ENCODE data around the gene CITED1. TPM values are rescaled to one million over a fixed set of nuclear protein-coding genes. Genes with fewer than 3 reads are reported as not detected.

CITED1 gene
- total RNA-seq, 1 donor from 2014 or later = not detected

DNA sequence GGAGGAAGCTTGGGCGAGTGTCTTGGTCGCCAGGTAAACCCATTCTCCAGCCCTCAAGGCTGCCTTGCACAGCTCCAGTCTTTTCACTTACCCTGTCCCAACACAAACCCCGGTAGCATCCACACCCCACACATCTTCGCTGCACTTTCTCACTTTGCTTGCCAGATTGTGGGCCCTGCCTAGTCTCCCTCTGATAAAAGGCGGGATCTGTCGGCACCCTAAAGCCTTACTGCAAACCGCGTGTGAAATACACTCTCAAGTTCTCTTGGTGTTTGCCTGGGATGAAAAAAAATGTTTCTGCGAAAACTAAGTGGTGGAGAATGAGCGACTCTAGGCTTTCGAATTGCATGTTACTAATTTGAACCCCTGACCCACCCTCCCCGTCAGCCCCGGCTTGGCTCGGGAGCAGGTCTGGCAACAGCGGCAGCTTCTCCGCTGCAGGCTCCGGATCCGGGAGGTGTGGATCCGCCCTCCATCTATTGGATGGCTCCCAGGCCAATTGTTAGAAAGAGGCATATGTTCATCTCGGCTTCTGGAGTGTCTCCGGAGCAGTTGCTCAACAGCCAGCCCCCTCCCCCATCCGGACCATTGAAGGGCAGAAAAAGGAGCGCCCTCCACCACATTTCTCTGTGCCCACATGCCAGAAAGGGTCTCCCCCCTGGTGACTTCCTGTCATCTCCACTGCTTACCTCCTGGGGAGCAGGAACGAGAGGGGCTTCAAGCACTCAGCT, 3.0 kb upstream of the CITED1 start:
- DNase-seq = peak; percentile 64

DNA sequence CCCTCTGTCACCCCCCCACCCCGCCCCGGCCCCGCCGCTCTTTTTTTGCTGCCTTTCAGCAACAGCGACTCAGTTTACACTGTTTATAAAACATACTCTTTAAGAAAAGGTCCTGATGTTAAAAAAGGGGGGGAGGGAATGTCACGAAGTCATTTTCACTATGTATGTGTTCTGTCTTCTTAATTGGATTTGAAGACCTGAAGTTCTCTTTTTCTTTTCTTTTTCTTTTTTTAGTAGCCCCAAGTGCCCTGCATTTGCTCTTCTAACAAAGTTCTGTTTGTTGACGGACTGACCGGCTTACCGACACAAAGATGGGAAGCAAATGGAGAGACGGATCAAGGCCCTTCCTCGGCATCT, 2.5 kb upstream of the CITED1 start:
- DNase-seq = no peak

- DNase-seq = peak; percentile 1
These were observed 1.9 kb upstream of the CITED1 start for GRCh38 chrX:72307646-72308051.

- DNase-seq = peak; percentile 74
These were observed 1.3 kb upstream of the CITED1 start for GRCh38 chrX:72306851-72307645.

DNA sequence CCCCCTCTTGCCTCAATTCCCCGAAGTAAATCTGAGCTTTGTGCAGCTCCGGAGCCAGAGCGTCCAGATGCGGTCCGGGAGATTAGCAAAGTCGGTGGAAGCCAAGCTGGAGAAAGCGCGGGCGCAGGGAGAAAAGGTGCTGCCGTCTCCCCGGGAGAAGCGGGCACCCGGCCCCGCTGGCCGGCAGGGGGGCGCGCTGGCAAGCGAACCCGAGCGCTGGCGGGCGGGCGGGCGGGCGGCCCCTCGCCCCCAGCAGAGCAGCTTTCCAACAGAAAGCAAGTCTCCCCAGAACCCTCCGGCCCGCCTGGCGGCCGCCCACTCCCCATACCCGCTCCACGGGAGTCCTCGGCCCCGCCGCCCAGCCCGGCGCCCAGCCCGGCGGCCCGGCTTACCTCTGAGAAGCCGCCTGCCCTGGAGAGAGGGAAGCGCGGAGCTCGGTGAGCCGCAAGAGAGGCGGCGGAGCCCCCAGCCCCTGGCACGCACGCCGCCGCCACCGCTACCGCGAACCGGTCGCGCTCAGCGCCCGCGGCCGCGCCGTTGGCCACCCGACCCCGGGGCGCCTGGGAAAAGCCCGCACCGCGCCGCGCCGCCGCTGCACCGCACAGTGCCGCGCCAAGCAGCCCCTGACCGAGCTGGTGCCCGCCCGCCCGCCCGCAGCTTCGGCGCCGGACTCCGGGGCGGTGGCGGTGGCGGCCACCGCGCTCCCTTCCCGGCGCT, 529 bp upstream of the CITED1 start:
- peak; percentile 3 for DNase-seq

- peak; percentile 5 for DNase-seq
These were observed 837 bp downstream of the CITED1 start for GRCh38 chrX:72304877-72305276.

GRCh38 chrX:72301781-72302180, 3.9 kb downstream of the CITED1 start:
- no peak for DNase-seq

- DNase-seq = no peak
These were observed 5.7 kb downstream of the CITED1 start for GRCh38 chrX:72299891-72300630.

DNA sequence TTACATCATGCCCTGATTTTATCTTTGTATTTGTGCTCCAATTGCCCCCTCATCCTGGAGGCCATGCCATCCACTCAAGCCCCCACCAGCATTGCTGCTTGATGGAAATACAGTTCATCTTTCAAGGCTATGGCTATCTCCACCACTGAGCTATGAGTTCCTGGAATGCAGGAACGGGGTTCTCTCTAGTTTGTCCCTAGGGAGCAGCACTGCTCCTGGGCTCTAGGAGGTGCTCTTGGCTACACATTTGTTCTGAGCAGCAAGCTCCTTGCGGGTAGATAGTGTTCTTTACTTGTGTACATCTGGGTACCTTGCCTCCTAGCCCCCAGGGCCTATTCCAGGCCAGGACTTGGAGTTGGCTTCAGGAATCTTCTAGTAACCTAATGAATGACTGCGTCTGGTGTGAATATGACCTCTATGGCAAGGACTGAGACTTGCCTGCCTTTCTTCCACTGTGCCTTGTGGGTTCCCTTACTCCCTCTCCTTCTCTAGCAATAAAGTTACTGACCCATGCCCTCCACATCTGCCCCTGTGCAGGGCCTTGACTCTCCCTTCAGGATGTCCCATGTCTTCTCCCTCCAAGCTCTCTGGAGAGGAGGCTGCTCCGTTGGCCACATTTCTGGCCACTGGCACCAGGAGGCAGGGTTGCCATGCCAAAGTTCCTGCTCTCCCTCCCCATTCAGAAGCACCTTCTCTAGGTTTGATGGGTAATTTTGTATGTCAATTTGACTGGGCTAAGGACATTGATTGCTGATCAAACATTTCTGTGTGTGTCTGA, 7.6 kb downstream of the CITED1 start:
- peak; percentile 31 for DNase-seq

DNA sequence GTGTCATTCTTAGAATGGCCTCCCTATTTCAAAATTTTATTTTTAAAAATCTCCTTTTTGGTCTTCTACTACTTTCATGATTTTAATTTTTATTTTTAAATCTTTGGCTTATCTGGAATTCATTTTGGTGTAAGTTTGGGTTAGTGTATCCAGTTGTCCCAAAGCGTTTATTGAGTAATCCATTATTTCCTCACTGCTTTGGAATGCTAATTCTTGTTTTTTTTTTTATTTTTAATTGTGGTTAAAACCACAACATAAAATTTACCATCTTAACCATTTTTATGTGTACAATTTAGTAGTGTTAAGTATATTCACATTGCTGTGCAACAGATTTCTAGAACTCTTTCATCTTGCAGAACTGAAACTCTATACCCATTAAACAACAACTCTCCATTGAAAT, 8.7 kb downstream of the CITED1 start:
- no peak for DNase-seq

DNA sequence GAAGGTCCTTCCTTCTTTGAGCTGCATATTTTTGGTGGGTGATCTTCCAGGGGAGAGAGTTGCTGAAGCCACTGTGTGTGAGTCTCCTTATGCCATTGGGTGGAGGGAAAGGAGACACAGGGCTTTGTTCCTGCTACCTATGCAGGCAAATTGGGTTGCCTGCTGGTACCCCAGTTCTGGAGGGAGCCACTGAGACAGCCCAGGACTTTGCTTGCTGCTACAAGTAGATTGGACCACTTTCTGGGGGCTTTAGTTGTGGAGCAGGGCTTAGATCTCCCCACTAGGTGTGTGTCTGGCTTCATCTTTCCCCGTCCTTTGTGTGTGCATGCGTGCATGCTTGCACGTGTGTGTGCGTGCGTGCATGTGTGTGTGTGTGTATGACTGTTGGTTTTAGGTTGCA, 10.0 kb downstream of the CITED1 start:
- no peak for DNase-seq

- no peak for DNase-seq
These were observed 11.2 kb downstream of the CITED1 start for GRCh38 chrX:72294497-72294896.

- DNase-seq = no peak
These were observed 23.4 kb downstream of the CITED1 start for GRCh38 chrX:72282302-72282701.

GRCh38 chrX:72280321-72280845, 25.3 kb downstream of the CITED1 start:
- DNase-seq = no peak

GRCh38 chrX:72276478-72276953, 29.2 kb downstream of the CITED1 start:
- no peak for DNase-seq

- no peak for DNase-seq
These were observed 31.2 kb downstream of the CITED1 start for GRCh38 chrX:72274526-72274925.

GRCh38 chrX:72273718-72274117, 32.0 kb downstream of the CITED1 start:
- no peak for DNase-seq

GRCh38 chrX:72272868-72273267, 32.8 kb downstream of the CITED1 start:
- peak; percentile 16 for DNase-seq

DNA sequence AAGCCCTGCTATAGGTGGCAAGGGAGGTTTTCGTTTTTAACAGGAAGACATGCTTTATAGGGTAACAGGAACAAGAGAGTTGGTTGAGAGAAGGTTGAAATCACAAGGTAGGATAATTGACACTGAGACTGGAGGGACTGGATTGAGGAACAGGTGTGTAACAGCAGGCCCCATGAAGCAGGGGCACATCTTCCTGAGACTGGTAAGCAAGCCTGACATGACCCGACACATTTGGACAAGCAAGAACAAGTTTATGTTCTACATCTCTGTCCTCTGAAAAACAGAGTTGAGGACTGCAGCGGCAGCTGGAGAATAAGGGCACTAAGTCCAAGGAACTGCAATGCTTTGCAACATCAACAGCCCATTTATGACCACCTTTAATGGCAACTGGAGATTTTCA, 33.9 kb downstream of the CITED1 start:
- no peak for DNase-seq

DNA sequence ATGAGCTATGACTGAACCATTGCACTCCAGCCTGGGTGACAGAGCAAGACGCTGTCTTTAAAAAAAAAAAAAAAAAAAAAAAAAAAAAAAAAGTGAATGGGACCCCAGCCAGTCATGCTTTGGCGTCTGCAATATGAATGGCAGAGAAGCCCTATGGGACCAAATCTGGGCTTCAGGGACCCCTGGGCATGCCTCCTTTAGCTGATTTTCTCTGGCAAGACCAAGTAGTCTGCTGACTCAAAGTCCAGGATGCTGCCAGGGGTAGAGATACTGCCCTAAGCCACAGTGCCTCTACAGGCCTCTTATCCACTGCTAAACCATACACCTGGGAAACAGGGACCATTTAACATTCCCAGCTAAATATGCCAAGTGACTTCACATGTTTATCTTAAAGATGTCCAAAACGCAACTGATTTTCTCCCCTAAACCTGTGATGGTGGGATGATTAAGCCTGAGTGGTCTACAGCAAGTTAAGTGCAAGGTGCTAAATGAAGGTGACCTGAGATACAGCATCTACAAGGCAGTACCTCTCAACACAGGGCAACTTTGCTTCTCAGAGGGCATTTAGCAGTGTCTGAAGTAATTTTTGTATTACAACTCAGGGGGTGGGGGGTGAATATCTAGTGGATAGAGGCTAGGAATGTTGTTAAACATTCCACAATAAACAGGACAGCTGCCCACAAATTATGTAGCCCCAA, 34.5 kb downstream of the CITED1 start:
- DNase-seq = no peak

- DNase-seq = no peak
These were observed 35.3 kb downstream of the CITED1 start for GRCh38 chrX:72270316-72270866.
